GM12873 (cell line): ENCODE results near the gene CADM3.

Experiments used
- TF ChIP-seq, protein P1 (sequence below): IDR thresholded peaks from 2 replicates; pipeline ENCODE4 v1.5.1; 2012; ENCODE audit warnings: low read depth, mild to moderate bottlenecking, moderate library complexity, low read length, control low read depth; ENCODE audit not compliant: insufficient read depth; ENCODE audit errors: missing control alignments

The CADM3 gene

DNA sequence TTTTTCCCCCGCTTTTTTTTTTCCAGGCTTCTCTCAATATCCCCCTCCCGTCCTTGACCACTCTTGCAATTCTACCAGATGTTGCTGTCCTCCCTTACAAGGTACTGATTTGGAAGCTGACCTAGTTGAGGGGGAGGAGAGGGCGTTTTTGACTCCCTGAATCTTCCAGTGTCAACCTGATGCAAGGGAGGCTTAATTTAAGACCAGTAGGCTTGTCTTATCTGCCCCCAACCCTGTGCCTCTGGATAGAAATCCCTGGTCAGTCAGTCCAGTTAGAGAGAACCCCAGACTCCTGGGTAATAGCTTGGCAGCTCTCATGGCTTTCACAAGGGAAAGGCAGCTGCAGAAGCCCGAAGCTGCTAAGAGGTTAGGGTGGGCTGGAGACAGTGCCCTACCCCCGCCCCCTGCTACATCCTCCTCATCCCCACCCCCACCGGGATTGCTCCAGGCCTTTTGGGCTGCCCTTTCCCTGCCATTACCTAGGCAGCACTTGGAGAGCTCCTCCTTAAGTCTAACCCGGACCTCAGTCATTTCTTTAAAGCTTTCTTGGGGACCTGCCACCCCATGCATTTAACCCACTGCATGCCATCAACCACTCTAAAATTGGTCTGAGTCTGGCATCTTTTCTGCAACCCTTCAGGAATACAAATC, 36.9 kb downstream of the CADM3 start:
- TF ChIP-seq, protein P1, sequence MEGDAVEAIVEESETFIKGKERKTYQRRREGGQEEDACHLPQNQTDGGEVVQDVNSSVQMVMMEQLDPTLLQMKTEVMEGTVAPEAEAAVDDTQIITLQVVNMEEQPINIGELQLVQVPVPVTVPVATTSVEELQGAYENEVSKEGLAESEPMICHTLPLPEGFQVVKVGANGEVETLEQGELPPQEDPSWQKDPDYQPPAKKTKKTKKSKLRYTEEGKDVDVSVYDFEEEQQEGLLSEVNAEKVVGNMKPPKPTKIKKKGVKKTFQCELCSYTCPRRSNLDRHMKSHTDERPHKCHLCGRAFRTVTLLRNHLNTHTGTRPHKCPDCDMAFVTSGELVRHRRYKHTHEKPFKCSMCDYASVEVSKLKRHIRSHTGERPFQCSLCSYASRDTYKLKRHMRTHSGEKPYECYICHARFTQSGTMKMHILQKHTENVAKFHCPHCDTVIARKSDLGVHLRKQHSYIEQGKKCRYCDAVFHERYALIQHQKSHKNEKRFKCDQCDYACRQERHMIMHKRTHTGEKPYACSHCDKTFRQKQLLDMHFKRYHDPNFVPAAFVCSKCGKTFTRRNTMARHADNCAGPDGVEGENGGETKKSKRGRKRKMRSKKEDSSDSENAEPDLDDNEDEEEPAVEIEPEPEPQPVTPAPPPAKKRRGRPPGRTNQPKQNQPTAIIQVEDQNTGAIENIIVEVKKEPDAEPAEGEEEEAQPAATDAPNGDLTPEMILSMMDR: no peak

DNA sequence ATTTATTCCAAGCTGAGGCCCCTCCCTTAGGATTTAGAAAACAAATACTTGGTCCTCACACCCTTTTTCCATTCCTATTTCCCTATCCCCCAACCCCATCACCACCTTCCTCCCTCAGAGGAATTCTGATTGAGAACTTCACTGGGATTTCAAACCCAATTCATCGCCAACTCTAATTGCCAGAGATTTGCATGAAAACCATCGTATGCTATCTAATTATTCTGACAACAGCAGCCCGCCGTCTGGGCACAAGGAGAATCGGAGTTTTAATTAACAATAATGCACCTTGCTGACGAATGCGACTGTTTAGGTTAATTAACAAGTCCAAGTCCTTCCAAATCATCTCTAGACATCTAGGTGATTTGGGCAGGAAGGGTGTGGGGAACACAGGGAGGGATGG, 37.6 kb downstream of the CADM3 start:
- TF ChIP-seq, protein P1: no peak

DNA sequence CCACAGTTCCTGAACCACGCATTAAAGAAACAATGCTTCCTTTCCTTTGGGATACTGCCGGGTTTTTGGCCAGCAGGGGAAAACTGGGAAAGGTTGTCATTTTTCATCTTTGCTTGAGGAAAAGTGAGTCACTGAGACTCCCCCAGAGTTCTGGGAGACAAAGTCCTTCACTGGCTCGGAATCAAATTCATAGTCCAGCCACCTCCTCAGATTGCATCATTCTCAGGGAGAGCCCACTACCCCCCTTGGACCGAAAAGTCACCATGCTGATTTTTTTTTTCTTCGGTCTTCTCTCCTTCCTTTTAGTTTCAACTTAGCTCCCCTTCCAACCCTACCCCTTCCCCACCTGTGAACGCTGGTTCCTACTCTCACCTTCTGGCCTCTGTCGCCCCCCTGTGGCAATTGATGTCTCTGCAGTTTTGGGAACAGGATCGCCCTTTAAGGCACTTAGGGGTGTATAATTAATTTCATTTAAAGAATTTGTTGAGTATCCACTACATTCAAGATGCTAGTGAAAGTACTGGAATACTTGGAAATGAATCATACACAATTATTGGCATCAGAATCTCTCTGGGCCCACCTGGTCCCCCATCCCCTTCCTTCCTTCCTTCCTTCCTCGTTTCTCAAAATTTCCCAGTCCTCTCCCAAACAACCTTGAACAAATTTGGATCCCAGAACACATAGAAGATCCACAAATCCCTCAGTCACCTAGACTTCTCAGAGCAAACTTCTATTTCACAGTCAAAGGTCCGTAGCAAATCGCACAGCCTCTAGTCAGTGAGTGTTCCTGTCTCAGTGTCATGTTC, 40.1 kb downstream of the CADM3 start:
- TF ChIP-seq, protein P1: peak; percentile 85

DNA sequence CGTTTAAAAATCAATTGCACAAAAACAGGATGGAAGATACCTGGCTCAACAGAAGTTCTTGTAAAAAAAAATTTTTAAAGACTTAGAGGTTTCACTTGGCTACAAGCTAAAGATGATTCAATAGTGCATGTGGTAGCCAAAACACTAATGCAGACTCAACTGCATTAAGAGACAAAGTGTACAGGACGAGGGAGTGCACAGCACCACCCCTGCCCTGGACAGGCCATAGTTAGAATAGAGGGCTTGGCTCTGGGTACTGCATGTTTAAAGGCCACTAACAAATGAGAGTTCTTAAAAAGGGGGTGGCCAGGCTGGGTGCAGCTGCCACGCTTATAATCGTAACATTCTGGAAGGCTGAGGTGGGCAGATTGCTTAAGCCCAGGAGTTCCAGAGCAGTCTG, 41.2 kb downstream of the CADM3 start:
- TF ChIP-seq, protein P1: no peak

DNA sequence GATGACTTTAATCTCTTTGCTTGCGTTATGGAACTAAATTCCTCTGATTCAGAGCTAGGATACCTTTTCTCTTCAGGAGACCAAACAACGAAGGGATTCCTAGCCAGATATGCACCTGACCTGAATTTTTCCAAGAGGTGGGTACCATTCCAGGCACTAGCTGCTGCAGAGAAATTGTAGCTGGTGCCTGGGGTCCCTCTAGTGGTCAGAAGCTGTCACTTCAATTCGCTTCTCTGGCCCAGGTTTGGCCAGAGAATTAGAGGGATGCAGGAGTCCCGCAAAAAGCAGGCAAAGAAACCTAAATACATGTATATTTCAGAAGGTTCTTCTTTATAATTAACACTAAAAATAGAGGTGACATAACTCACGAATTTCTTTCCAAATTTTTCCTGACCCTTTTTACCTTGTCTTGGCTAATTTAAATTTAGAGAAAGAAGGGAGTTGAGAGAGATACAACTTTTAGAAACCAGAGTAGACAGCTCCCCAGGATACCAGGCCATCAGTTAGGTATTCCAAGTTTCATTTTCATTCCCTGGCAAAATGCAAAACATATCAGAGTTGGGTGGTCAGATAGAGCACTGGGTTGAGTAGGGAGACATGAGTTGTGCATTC, 42.8 kb downstream of the CADM3 start:
- TF ChIP-seq, protein P1: peak; percentile 94

DNA sequence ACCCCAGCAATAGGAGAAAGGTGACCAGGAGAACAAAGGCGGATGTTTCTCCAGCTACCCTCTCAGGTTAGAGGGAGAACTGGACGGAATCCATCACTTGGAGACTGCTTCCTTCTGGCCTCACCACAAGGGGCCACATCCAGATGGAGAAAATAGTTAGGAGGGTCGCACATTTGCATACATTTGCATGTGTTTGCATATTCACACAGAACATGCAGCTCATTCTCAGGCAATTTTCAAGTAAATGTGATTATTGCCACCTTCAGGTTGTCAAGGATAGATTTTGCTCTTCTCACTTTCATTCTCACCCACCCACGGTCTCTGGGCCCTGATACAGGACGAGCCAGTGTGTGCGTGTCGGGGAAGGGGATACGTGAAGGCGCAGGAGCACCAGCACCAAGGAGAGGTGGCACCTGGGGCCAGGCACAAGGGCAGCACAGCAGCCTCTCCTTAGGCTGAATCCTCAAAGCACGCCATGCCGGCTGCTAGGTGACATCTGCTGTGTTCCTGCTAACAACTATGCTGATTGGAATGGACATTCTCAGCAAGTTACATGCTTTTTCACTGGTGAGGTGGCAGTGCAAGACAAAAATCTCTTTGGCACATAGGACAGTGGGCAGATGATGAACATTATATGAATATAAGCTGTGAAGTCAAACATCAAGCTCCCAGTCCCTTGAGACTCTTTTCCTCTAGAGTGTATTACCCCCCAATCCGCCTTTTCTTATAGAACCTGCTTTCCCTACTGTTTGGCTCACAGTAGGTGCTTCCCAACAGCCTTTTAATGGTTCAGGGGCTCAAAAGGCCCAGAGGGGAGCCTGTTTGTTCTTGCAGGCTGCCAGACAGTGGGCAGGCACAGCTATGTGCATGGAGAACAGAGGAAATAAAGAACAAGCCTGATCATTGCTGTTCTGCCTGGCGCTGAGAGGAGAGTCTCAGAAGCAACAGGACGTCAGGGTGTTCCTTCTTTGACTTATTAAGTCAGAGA, 47.5 kb downstream of the CADM3 start:
- TF ChIP-seq, protein P1: no peak
